Urothelium cell line (cell line): ENCODE measurements around the gene DCUN1D3.
A peak's percentile ranks its signal among the peaks of the same experiment; 100 is the strongest.

Source experiments
- DNase-seq: peaks from one replicate; pipeline ENCODE4 v3.0.0; 2011; ENCODE audit warnings: low spot score, mixed read lengths
- FAIRE-seq: peaks from 2 replicates; lab custom pipeline; 2011; peaks lifted over from hg19 to GRCh38; lab: Jason Lieb, UNC

Gene DCUN1D3

GRCh38 chr16:20889625-20890275, 10.4 kb downstream of the DCUN1D3 start:
- DNase-seq (no peak), FAIRE-seq (no peak)

GRCh38 chr16:20887207-20887606, 13.0 kb downstream of the DCUN1D3 start:
- FAIRE-seq (no peak), DNase-seq (no peak)

GRCh38 chr16:20886320-20886719, 13.8 kb downstream of the DCUN1D3 start:
- FAIRE-seq (no peak), DNase-seq (no peak)

GRCh38 chr16:20884240-20884556, 16.0 kb downstream of the DCUN1D3 start:
- FAIRE-seq = no peak
- DNase-seq = no peak

GRCh38 chr16:20883554-20884239, 16.5 kb downstream of the DCUN1D3 start:
- DNase-seq (no peak), FAIRE-seq (no peak)

GRCh38 chr16:20881503-20881878, 18.7 kb downstream of the DCUN1D3 start:
- FAIRE-seq = no peak

GRCh38 chr16:20880867-20881502, 19.2 kb downstream of the DCUN1D3 start:
- FAIRE-seq (no peak), DNase-seq (no peak)

More at GRCh38 chr16:20881503-20881878, 18.7 kb downstream of the DCUN1D3 start:
- no peak for DNase-seq

- FAIRE-seq (no peak), DNase-seq (peak; percentile 20)
Measured at GRCh38 chr16:20879175-20880040, 20.8 kb downstream of the DCUN1D3 start.

GRCh38 chr16:20878682-20879147, 21.4 kb downstream of the DCUN1D3 start:
- DNase-seq (no peak), FAIRE-seq (no peak)

- no peak for FAIRE-seq
Measured at GRCh38 chr16:20875355-20875650, 24.9 kb downstream of the DCUN1D3 start.

GRCh38 chr16:20874088-20874581, 26.0 kb downstream of the DCUN1D3 start:
- FAIRE-seq (no peak), DNase-seq (no peak)

More at GRCh38 chr16:20875355-20875650, 24.9 kb downstream of the DCUN1D3 start:
- no peak for DNase-seq

GRCh38 chr16:20873331-20873730, 26.8 kb downstream of the DCUN1D3 start:
- FAIRE-seq (no peak), DNase-seq (no peak)

- DNase-seq (no peak), FAIRE-seq (no peak)
Measured at GRCh38 chr16:20871941-20872815, 28.0 kb downstream of the DCUN1D3 start.

- no peak for FAIRE-seq
- DNase-seq = no peak
Measured at GRCh38 chr16:20871258-20871657, 28.9 kb downstream of the DCUN1D3 start.

- DNase-seq (no peak), FAIRE-seq (no peak)
Measured at GRCh38 chr16:20870122-20870820, 29.9 kb downstream of the DCUN1D3 start.

- DNase-seq (peak; percentile 38), FAIRE-seq (no peak)
Measured at GRCh38 chr16:20868890-20869289, 31.3 kb downstream of the DCUN1D3 start.

GRCh38 chr16:20867585-20867984, 32.6 kb downstream of the DCUN1D3 start:
- DNase-seq (no peak), FAIRE-seq (no peak)

GRCh38 chr16:20866801-20867200, 33.4 kb downstream of the DCUN1D3 start:
- DNase-seq (no peak), FAIRE-seq (no peak)

- peak; percentile 76 for DNase-seq
- FAIRE-seq = no peak
Measured at GRCh38 chr16:20866145-20866772, 33.9 kb downstream of the DCUN1D3 start.
